BLaER1 (cell line): ENCODE results near the gene TOX3.

Experiments used
- H3K27ac ChIP-seq: shearing (Covaris generic); formaldehyde crosslinking; 2 replicates; pipeline ENCODE4 v1.8.1; 2022
- H3K27me3 ChIP-seq: shearing (Covaris generic); formaldehyde crosslinking; 2 replicates; pipeline ENCODE4 v1.8.1; 2022
- H3K36me3 ChIP-seq: shearing (Covaris generic); formaldehyde crosslinking; 2 replicates; pipeline ENCODE4 v1.8.1; 2022
- H3K4me1 ChIP-seq: shearing (Covaris generic); formaldehyde crosslinking; 2 replicates; pipeline ENCODE4 v1.8.1; 2022
- H3K4me2 ChIP-seq: shearing (Covaris generic); formaldehyde crosslinking; 2 replicates; pipeline ENCODE4 v1.8.1; 2022
- H3K4me3 ChIP-seq: shearing (Covaris generic); formaldehyde crosslinking; 2 replicates; pipeline ENCODE4 v1.8.1; 2022
- H3K9ac ChIP-seq: shearing (Covaris generic); formaldehyde crosslinking; 2 replicates; pipeline ENCODE4 v1.8.1; 2022
- H3K9me3 ChIP-seq: shearing (Covaris generic); formaldehyde crosslinking; 2 replicates; pipeline ENCODE4 v1.8.1; 2022
- H4K20me1 ChIP-seq: shearing (Covaris generic); formaldehyde crosslinking; 2 replicates; pipeline ENCODE4 v1.8.1; 2022
- Cebpa-rat ChIP-seq: shearing (Covaris generic); IDR thresholded peaks from 2 replicates; pipeline ENCODE4 v1.8.1; 2022

Gene TOX3

GRCh38 chr16:52539191-52539590, 7.8 kb downstream of the TOX3 start:
- Histone ChIP-seq H3K36me3 (no peaks in the 10 kb centered on the region), H3K4me3 (no peak overlapping the region), H3K27me3 (no peaks in the 10 kb centered on the region), H3K9me3 (no peaks in the 10 kb centered on the region), H3K9ac (no peak overlapping the region), H4K20me1 (no peaks in the 10 kb centered on the region), H3K4me2 (no peak overlapping the region), H3K27ac (no peak overlapping the region), H3K4me1 (peaks cover 4% of the 10 kb centered on the region; the same call in 1 of the 2 replicates)
- TF ChIP-seq Cebpa-rat: no peak

DNA sequence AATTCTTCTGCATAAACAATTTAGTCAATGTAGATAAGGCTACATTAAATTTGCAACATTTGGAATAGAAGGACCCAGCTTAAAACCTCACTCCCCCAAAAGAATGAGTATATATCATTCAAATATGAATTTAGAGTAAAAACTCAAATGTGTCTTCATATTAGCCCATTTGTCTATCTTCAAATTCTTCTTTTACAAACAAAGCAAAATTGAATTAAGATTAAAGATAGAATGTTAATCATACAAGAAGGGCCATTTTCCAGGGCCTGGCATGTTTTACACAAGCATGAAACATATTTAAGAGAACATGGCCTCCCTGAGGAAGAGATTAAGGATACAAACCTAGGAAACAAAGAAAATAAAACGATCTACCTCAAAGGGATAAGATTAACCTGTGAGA, 8.4 kb downstream of the TOX3 start:
- no peak overlapping the region for H3K4me3 ChIP-seq
- no peaks in the 10 kb centered on the region for H3K4me1 ChIP-seq
- no peak overlapping the region for H3K9ac ChIP-seq
- no peaks in the 10 kb centered on the region for H3K27me3 ChIP-seq
- H3K27ac ChIP-seq: no peak overlapping the region
- no peak for TF ChIP-seq Cebpa-rat
- no peaks in the 10 kb centered on the region for H3K9me3 ChIP-seq
- no peaks in the 10 kb centered on the region for H3K36me3 ChIP-seq
- H4K20me1 ChIP-seq: no peaks in the 10 kb centered on the region
- H3K4me2 ChIP-seq: no peak overlapping the region

GRCh38 chr16:52537516-52537915, 9.4 kb downstream of the TOX3 start:
- H3K27ac ChIP-seq: no peak overlapping the region
- H3K9me3 ChIP-seq: no peaks in the 10 kb centered on the region

DNA sequence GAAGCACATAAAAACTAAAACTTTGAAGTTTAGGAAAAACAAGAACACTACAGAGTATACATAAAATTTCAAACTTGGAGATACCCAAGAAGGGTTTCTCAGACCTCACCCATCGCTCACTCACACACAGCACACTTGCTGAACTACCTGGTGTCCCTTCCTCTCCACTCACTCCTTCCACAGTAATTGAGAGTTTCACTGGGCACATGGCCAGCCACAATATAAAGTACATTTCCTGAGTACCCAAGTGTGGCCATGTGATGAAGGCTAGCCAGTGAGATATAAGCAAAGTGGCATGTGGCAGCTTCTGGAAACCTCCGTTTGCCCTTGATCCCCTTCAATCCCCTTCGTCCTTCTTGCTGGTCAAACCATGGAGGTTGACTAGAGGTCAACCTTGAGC, 11.9 kb downstream of the TOX3 start:
- Histone ChIP-seq H3K9ac (no peak overlapping the region), H4K20me1 (no peaks in the 10 kb centered on the region), H3K9me3 (no peaks in the 10 kb centered on the region), H3K36me3 (peaks cover 5% of the 10 kb centered on the region; the same call in 1 of the 2 replicates), H3K27me3 (no peaks in the 10 kb centered on the region), H3K27ac (no peak overlapping the region), H3K4me1 (no peaks in the 10 kb centered on the region), H3K4me2 (no peak overlapping the region), H3K4me3 (no peak overlapping the region)
- TF ChIP-seq Cebpa-rat: no peak

More at GRCh38 chr16:52537516-52537915, 9.4 kb downstream of the TOX3 start:
- no peak overlapping the region for H3K4me2 ChIP-seq
- H3K4me3 ChIP-seq: no peak overlapping the region
- H3K4me1 ChIP-seq: no peaks in the 10 kb centered on the region
- no peak overlapping the region for H3K9ac ChIP-seq
- no peak for TF ChIP-seq Cebpa-rat
- H4K20me1 ChIP-seq: no peaks in the 10 kb centered on the region
- no peaks in the 10 kb centered on the region for H3K27me3 ChIP-seq
- H3K36me3 ChIP-seq: no peaks in the 10 kb centered on the region

GRCh38 chr16:52533296-52533695, 13.6 kb downstream of the TOX3 start:
- Histone ChIP-seq H4K20me1 (no peaks in the 10 kb centered on the region), H3K4me2 (no peak overlapping the region), H3K9ac (no peak overlapping the region), H3K27me3 (no peaks in the 10 kb centered on the region), H3K27ac (no peak overlapping the region), H3K4me1 (no peaks in the 10 kb centered on the region), H3K36me3 (peaks cover 5% of the 10 kb centered on the region; the same call in 1 of the 2 replicates), H3K9me3 (no peaks in the 10 kb centered on the region), H3K4me3 (no peak overlapping the region)
- TF ChIP-seq Cebpa-rat: no peak

GRCh38 chr16:52532384-52532783, 14.6 kb downstream of the TOX3 start:
- Histone ChIP-seq H4K20me1 (no peaks in the 10 kb centered on the region), H3K36me3 (peaks cover 5% of the 10 kb centered on the region; the same call in 1 of the 2 replicates)
- no peak for TF ChIP-seq Cebpa-rat

GRCh38 chr16:52529226-52529625, 17.7 kb downstream of the TOX3 start:
- Histone ChIP-seq H3K36me3 (peaks cover 5% of the 10 kb centered on the region; the same call in 1 of the 2 replicates), H3K27ac (no peak overlapping the region), H3K4me1 (no peaks in the 10 kb centered on the region), H3K4me2 (no peak overlapping the region), H3K9me3 (no peaks in the 10 kb centered on the region), H3K9ac (no peak overlapping the region), H3K27me3 (no peaks in the 10 kb centered on the region), H4K20me1 (no peaks in the 10 kb centered on the region), H3K4me3 (no peak overlapping the region)
- TF ChIP-seq Cebpa-rat: no peak

More at GRCh38 chr16:52532384-52532783, 14.6 kb downstream of the TOX3 start:
- Histone ChIP-seq H3K27ac (no peak overlapping the region), H3K9me3 (no peaks in the 10 kb centered on the region), H3K27me3 (no peaks in the 10 kb centered on the region), H3K4me1 (no peaks in the 10 kb centered on the region), H3K4me3 (no peak overlapping the region), H3K4me2 (no peak overlapping the region), H3K9ac (no peak overlapping the region)

GRCh38 chr16:52528393-52529065, 18.4 kb downstream of the TOX3 start:
- no peak overlapping the region for H3K4me2 ChIP-seq
- no peak for TF ChIP-seq Cebpa-rat

GRCh38 chr16:52526830-52527229, 20.1 kb downstream of the TOX3 start:
- no peak for TF ChIP-seq Cebpa-rat
- Histone ChIP-seq H3K27ac (no peak overlapping the region), H3K4me2 (no peak overlapping the region)

More at GRCh38 chr16:52528393-52529065, 18.4 kb downstream of the TOX3 start:
- H3K36me3 ChIP-seq: peaks cover 5% of the 10 kb centered on the region; the same call in 1 of the 2 replicates
- no peak overlapping the region for H3K4me3 ChIP-seq
- no peaks in the 10 kb centered on the region for H3K27me3 ChIP-seq
- H3K9ac ChIP-seq: no peak overlapping the region
- no peaks in the 10 kb centered on the region for H4K20me1 ChIP-seq
- H3K27ac ChIP-seq: no peak overlapping the region
- no peaks in the 10 kb centered on the region for H3K4me1 ChIP-seq
- H3K9me3 ChIP-seq: no peaks in the 10 kb centered on the region

GRCh38 chr16:52526116-52526828, 20.7 kb downstream of the TOX3 start:
- no peak for TF ChIP-seq Cebpa-rat
- Histone ChIP-seq H3K9me3 (no peaks in the 10 kb centered on the region), H3K27me3 (no peaks in the 10 kb centered on the region), H3K4me1 (no peaks in the 10 kb centered on the region), H3K36me3 (peaks cover 4% of the 10 kb centered on the region; the same call in 1 of the 2 replicates), H3K27ac (no peak overlapping the region), H4K20me1 (no peaks in the 10 kb centered on the region), H3K4me3 (no peak overlapping the region), H3K9ac (no peak overlapping the region), H3K4me2 (no peak overlapping the region)

More at GRCh38 chr16:52526830-52527229, 20.1 kb downstream of the TOX3 start:
- Histone ChIP-seq H3K4me3 (no peak overlapping the region), H3K27me3 (no peaks in the 10 kb centered on the region), H3K9ac (no peak overlapping the region), H4K20me1 (no peaks in the 10 kb centered on the region), H3K4me1 (no peaks in the 10 kb centered on the region), H3K9me3 (no peaks in the 10 kb centered on the region), H3K36me3 (no peaks in the 10 kb centered on the region)
